Gastrocnemius medialis (tissue), 4 donors: ENCODE measurements around the gene PRX. TPM values are rescaled to one million over a fixed set of nuclear protein-coding genes. Genes with fewer than 3 reads are reported as not detected.

Experiments used
- ATAC-seq, 2 donors: fragments of 150-250 bp; one replicate each; pipeline ENCODE4 v1.9.1; 2016
- DNase-seq, 2 donors: peaks; one replicate each; pipeline ENCODE4 v3.0.0-alpha.2; 2019
- H3K27ac ChIP-seq, 4 donors: fragments of 200-600 bp; sonication (generic); 1 replicate in 1 of 4; 2 replicates in 3 of 4; pipeline ENCODE4 v1.5.1; 2016 to 2018; ENCODE audit warnings: mild to moderate bottlenecking in 2 of 4, moderate library complexity in 1 of 4
- H3K27me3 ChIP-seq, 3 donors: fragments of 200-600 bp; sonication (generic) in 2 of 3; 1 replicate in 1 of 3; 2 replicates in 2 of 3; pipeline versions ENCODE4 v1.5.1 to v1.6.0; 2016 to 2019; ENCODE audit warnings: mild to moderate bottlenecking in 1 of 3, moderate library complexity in 1 of 3
- H3K36me3 ChIP-seq, 2 donors: fragments of 200-600 bp; sonication (generic) in 1 of 2; one replicate each; pipeline ENCODE4 v1.5.1; 2017 to 2018
- H3K4me1 ChIP-seq, 2 donors: fragments of 200-600 bp; sonication (generic) in 1 of 2; one replicate each; pipeline ENCODE4 v1.5.1; 2016 to 2017; ENCODE audit warnings: mild to moderate bottlenecking in 2 of 2
- H3K4me3 ChIP-seq, 4 donors: fragments of 200-600 bp; sonication (generic) in 3 of 4; 1 replicate in 1 of 4; 2 replicates in 3 of 4; pipeline ENCODE4 v1.5.1; 2016 to 2019; ENCODE audit warnings: mild to moderate bottlenecking in 2 of 4
- H3K9me3 ChIP-seq, 3 donors: fragments of 200-600 bp; sonication (generic) in 2 of 3; 1 replicate in 1 of 3; 2 replicates in 2 of 3; pipeline ENCODE4 v1.5.1; 2016 to 2019
- POLR2A ChIP-seq, 2 donors: fragments of 450-650 bp; IDR thresholded peaks; one replicate each; pipeline ENCODE4 v1.6.1; 2017; ENCODE audit warnings: antibody characterized with exemption in 2 of 2, mild to moderate bottlenecking in 2 of 2, moderate library complexity in 2 of 2
- in situ Hi-C, 4 donors: fragments of 200-750 bp; cut with MboI; loops; one replicate each; pipeline versions ENCODE4 v1.15.0 to v1.8.0; 2017; ENCODE audit warnings: low sequenced_read_pairs in 4 of 4
- intact Hi-C: fragments of 100-400 bp; cut with DNase I; formaldehyde crosslinking; loops from one replicate; pipeline ENCODE4 v1.15.1; 2023; ENCODE audit warnings: low total_unique reads
- total RNA-seq, 4 donors: library from RNA; depleted of rRNA; stranded (reverse); fragments of >200 nt; gene quantifications; one replicate each; pipeline versions ENCODE4 v1.1.0 to v1.2.3, GENCODE V29; 2016
- TF ChIP-seq, protein P1 (sequence below), 5 experiments: fragments of 450-650 bp in 3 of 5; fragments of 200-600 bp in 2 of 5; sonication (generic) in 2 of 5; IDR thresholded peaks in 4 of 5; conservative IDR thresholded peaks in 1 of 5; 1 replicate in 4 of 5; 2 replicates in 1 of 5; pipeline ENCODE4 v1.5.1; 2016 to 2019; ENCODE audit warnings: antibody characterized with exemption in 5 of 5, mild to moderate bottlenecking in 3 of 5, moderate library complexity in 3 of 5

Gene PRX
- total RNA-seq, 4 donors from 2014 or later: 2.4 to 4.2 (median 3.2) TPM

DNA sequence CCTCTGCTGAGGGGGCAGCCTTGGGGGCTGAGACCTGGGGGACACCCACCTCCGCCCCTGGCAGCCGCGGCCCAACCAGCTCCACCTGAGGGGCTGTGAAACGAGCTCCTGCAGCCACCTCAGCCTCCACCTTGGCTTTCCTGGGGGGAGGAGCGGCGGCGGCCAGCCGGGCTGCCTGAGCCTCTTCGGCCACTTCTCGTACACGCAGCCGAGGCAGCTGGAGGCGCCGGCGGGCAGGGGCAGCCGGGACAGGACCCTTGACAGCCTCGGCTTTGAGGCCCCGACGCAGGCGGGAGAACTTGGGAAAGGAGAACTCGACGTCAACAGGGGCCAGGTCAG, 15.6 kb downstream of the PRX start:
- no peaks in the 10 kb centered on the region for H3K9me3 ChIP-seq
- intact Hi-C loops (no loop called here), in situ Hi-C loops (loop anchor here in 1 of 4 donors (25.0 kb wide), 1 partner anchor 1365 kb away; the partner anchor contains the start of gene CEACAM6)
- no peak overlapping the region for H3K27ac ChIP-seq
- no peaks in the 10 kb centered on the region for H3K4me1 ChIP-seq
- ATAC-seq (no peak), DNase-seq (no peak)
- no peak overlapping the region for H3K4me3 ChIP-seq
- no peaks in the 10 kb centered on the region for H3K27me3 ChIP-seq
- TF ChIP-seq, protein P1, sequence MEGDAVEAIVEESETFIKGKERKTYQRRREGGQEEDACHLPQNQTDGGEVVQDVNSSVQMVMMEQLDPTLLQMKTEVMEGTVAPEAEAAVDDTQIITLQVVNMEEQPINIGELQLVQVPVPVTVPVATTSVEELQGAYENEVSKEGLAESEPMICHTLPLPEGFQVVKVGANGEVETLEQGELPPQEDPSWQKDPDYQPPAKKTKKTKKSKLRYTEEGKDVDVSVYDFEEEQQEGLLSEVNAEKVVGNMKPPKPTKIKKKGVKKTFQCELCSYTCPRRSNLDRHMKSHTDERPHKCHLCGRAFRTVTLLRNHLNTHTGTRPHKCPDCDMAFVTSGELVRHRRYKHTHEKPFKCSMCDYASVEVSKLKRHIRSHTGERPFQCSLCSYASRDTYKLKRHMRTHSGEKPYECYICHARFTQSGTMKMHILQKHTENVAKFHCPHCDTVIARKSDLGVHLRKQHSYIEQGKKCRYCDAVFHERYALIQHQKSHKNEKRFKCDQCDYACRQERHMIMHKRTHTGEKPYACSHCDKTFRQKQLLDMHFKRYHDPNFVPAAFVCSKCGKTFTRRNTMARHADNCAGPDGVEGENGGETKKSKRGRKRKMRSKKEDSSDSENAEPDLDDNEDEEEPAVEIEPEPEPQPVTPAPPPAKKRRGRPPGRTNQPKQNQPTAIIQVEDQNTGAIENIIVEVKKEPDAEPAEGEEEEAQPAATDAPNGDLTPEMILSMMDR (IDR thresholded peaks at IDR 0.05 in 4 of 5, conservative IDR thresholded peaks at IDR 0.05 in 1 of 5): no peak
- no peak for TF ChIP-seq POLR2A (IDR thresholded peaks at IDR 0.05)
- H3K36me3 ChIP-seq: no peaks in the 10 kb centered on the region

DNA sequence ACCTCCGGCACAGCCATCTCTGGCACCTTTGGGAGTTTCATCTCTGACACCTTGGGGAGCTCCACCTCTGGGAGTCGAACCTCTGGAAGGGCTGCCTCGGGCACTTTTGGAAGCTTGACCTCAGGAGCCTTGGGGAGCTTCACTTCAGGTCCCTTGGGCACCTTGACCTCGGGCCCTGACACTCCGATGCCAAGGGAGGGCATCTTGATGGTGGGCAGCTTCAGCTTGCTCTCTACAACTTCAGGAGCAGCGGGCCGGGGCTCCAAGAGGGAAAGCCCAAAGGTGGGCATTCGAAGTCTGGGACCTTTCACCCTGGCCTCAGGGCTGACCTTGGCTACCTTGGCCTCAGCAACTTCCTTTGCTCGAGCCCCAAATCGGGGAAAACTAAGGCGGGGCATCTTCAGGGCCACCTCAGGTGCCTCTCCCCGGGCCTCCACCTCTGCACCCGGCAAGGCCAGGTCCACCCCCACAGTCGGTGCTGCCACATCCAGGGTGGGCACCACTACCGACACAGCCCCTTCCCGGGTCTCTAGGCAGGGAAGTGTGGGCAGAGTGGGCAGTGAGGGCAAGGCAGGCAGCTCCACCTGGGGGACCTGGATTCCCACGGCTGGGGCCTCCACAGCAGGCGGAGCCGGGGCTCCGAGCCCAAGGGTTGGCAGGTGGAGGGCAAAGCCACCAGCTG, 16.2 kb downstream of the PRX start:
- ATAC-seq (no peak), DNase-seq (no peak)
- Histone ChIP-seq H3K9me3 (no peaks in the 10 kb centered on the region), H3K4me1 (no peaks in the 10 kb centered on the region), H3K36me3 (no peaks in the 10 kb centered on the region), H3K4me3 (no peak overlapping the region), H3K27me3 (no peaks in the 10 kb centered on the region), H3K27ac (no peak overlapping the region)
- TF ChIP-seq POLR2A (IDR thresholded peaks at IDR 0.05): no peak
- TF ChIP-seq, protein P1 (IDR thresholded peaks at IDR 0.05 in 4 of 5, conservative IDR thresholded peaks at IDR 0.05 in 1 of 5): no peak
- in situ Hi-C loops (loop anchor here in 1 of 4 donors (25.0 kb wide), 1 partner anchor 1365 kb away; the partner anchor contains the start of gene CEACAM6), intact Hi-C loops (no loop called here)

DNA sequence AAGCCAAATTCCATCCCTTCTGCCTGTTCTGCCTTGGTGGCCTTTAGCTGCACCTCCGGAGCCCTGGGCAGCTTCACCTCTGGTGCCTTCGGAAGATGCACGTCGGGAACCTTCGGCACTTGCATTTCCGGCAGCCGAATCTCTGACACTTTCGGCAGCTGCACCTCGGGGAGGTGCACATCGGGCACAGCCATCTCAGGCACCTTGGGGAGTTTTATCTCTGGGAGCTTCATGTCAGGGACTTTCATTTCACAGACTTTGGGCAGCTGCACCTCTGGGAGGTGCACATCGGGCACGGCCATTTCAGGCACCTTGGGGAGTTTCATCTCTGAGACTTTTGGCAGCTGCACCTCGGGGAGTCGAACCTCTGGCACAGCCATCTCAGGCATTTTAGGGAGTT, 17.2 kb downstream of the PRX start:
- Histone ChIP-seq H3K27me3 (no peaks in the 10 kb centered on the region), H3K36me3 (no peaks in the 10 kb centered on the region), H3K4me1 (no peaks in the 10 kb centered on the region), H3K4me3 (no peak overlapping the region), H3K27ac (no peak overlapping the region), H3K9me3 (no peaks in the 10 kb centered on the region)
- TF ChIP-seq, protein P1 (IDR thresholded peaks at IDR 0.05 in 4 of 5, conservative IDR thresholded peaks at IDR 0.05 in 1 of 5): no peak
- ATAC-seq: no peak
- intact Hi-C loops: no loop called here
- in situ Hi-C loops: loop anchor here in 1 of 4 donors (25.0 kb wide), 1 partner anchor 1366 kb away; the partner anchor contains the start of gene CEACAM6
- DNase-seq: no peak

DNA sequence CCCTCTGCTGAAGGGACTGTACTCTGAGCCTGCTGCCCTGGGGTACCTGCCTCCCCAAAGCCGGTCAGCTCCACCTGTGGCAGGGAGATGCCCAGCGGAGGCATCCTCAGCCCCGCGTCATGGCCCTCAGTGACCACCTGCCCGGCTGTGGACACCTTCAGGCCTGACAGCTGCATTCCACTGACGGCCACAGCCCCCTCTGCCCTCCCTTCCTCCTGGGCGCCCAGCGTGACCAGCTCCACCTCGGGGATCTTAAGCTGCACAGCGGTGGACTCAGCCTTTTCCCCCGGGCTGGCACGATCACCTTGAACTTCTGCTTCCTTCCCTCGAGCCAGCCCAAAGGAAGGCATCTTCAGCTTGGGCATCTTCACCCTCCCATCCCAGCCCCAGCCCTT, 18.4 kb downstream of the PRX start:
- H3K9me3 ChIP-seq: no peaks in the 10 kb centered on the region
- ATAC-seq: no peak
- no peaks in the 10 kb centered on the region for H3K36me3 ChIP-seq
- in situ Hi-C loops: loop anchor here in 1 of 4 donors (25.0 kb wide), 1 partner anchor 1367 kb away; the partner anchor contains the start of gene CEACAM6
- intact Hi-C loops: no loop called here
- TF ChIP-seq POLR2A (IDR thresholded peaks at IDR 0.05): no peak
- TF ChIP-seq, protein P1 (IDR thresholded peaks at IDR 0.05 in 4 of 5, conservative IDR thresholded peaks at IDR 0.05 in 1 of 5): no peak
- no peaks in the 10 kb centered on the region for H3K27me3 ChIP-seq
- H3K4me3 ChIP-seq: no peak overlapping the region
- no peak for DNase-seq
- no peak overlapping the region for H3K27ac ChIP-seq
- no peaks in the 10 kb centered on the region for H3K4me1 ChIP-seq
